NCI-H748 treated with DMSO at 0.1 percent for 48 hours (cell line): Measurements from ENCODE around the gene RAB19.
"Not testable (repeated sequence)": the region's sequence is repeated elsewhere in the genome, so short reads cannot be mapped to it uniquely, and the experiment has no call there.

Experiments
- DNase-seq: peaks from one replicate; lab custom pipeline; 2025; lab: John Stamatoyannopoulos, UW

Gene RAB19

DNA sequence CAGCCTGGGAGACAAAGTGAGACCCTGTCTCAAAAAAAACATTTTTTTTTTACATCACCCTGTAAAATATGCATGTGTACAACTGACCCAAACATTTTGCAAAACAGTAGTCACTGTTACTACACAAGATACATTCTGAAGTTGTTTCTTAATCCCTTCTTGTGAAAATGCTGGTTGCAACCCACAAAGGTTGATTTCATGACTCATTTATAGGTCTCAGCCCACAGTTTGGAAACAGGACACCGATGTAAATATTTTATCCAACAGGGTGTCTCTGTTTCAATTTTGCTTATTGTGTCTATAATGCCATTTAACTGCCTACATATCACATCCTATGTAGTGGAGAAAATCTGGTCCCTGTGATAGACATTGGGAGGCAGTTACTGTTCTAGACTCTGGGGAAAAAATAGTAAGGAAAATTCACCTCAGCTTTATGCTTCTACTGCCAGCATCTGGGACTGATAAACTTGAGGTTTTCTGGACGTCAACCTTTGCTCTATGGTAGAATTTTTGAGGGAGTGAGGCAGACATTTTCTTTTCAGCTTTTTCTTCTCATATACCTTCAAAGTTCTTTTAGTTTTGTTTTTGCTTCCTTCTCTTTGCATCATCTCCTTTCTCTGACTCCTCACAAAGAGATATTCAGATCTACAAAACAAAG lies 1.6 kb upstream of the RAB19 start:
- DNase-seq = no peak

GRCh38 chr7:140404565-140405065 lies 757 bp downstream of the RAB19 start:
- peak; percentile 49 for DNase-seq

DNA sequence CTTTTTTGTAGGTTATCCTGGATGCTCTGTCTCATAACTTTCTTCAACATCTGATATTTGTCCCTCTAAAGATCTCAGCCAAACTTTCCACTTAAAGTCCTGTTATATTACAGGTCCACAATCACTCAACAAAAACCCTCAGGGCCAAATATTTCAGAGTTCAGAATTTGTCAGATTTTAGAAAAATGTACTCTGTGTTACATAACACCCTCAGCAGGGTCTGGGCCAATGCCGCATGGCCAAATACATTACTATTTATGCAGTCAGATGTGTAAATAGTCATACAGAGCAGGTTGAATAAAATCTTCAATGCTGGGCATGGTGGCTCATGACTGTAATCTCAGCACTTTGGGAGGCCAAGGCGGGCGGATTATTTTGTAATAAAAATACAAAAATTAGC lies 11.5 kb downstream of the RAB19 start:
- no peak for DNase-seq

GRCh38 chr7:140415816-140416215 lies 12.0 kb downstream of the RAB19 start:
- DNase-seq = not testable (repeated sequence)

GRCh38 chr7:140416560-140416959 lies 12.7 kb downstream of the RAB19 start:
- DNase-seq = no peak

GRCh38 chr7:140417456-140418155 lies 13.7 kb downstream of the RAB19 start:
- DNase-seq = peak; percentile 93

GRCh38 chr7:140418156-140418472 lies 14.3 kb downstream of the RAB19 start:
- not testable (repeated sequence) for DNase-seq

GRCh38 chr7:140418653-140419052 lies 14.8 kb downstream of the RAB19 start:
- no peak for DNase-seq

- DNase-seq = no peak
Observed at GRCh38 chr7:140421521-140421920, 17.7 kb downstream of the RAB19 start.

- DNase-seq = no peak
Observed at GRCh38 chr7:140423501-140423900, 19.6 kb downstream of the RAB19 start.

DNA sequence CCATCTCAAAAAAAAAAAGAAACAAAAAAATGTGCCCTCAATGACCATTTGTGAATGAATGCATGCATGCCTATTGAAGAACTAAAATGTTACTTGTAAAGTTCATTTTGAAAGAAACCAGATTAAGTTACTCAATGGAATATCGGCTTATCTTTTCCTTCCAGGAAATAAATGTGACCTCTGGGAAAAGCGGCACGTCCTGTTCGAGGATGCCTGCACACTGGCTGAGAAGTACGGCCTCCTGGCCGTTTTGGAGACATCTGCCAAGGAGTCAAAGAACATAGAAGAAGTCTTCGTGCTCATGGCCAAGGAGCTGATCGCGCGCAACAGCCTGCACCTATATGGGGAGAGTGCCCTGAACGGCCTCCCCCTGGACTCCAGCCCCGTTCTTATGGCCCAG lies 21.9 kb downstream of the RAB19 start:
- no peak for DNase-seq

DNA sequence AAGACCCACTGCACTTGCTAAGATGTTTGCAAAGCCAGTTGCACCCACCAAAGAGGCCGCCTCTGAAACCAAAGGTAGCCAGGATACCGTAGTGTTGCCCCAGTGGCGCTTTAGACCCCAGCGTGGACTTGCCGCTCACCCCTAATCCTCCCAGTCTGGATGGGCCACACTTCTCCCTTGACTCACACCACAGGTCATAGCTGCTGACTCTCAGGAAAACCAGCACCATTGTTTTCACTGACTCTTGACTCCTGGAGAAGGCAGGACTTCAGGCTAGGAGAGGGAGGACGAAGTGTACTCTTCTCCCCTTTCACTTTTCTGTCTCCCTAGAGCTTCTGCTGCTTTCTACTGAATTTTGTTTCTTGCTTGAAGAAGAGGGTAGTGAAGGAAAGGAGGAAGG lies 22.3 kb downstream of the RAB19 start:
- no peak for DNase-seq

GRCh38 chr7:140433396-140433795 lies 29.5 kb downstream of the RAB19 start:
- no peak for DNase-seq

DNA sequence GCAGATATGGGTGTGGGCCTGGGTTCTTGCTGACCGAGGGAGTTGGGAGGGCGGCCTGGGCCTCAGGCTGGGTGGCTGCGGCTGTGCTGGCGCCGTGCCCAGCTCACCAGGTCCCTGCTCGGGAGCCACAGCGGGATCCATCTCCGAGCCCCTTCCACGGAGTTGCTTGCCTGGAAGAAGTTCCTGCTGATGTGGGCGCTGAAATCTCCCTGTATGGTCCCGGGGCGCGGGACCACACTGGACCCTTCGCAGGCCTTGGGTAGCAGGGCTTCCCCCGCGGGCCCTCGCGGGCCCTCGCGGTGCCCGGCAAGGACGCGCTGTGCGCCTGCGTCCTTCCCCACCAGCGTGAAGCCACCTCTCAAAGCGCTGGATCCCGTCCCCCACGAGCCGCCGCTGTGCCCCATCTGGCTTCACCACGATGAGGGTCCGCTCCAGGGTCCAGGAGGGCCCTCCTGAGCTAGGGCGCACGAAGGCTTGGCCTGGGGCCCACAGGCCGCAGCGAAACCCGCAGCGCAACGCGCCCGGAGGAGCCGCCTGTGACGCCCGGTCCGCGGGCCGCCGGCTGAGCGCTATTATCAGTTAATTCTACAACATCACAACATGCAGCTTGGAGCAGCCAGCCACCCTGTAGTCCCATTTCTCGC lies 31.5 kb downstream of the RAB19 start:
- DNase-seq = no peak

- no peak for DNase-seq
Observed at GRCh38 chr7:140439359-140439758, 35.5 kb downstream of the RAB19 start.

GRCh38 chr7:140440593-140440992 lies 36.7 kb downstream of the RAB19 start:
- DNase-seq = no peak

GRCh38 chr7:140441519-140441918 lies 37.7 kb downstream of the RAB19 start:
- DNase-seq = no peak

DNA sequence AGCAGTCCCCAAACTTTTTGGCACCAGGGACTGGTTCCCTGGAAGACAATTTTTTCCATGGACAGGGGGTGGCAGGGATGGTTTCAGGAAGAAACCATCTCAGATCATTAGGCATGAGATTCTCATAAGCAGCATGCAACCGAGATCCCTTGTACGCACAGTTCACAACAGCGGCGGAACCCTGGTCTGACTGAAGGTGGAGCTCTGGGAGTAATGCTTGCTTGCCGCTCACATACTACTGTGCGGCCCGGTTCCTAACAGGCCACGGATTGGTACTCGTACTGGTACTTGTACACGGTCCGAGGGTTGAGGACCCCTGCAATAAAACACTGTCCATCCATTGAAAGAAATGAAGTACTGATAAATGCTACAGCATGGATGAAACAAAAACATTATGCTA lies 42.6 kb downstream of the RAB19 start:
- DNase-seq = no peak

DNA sequence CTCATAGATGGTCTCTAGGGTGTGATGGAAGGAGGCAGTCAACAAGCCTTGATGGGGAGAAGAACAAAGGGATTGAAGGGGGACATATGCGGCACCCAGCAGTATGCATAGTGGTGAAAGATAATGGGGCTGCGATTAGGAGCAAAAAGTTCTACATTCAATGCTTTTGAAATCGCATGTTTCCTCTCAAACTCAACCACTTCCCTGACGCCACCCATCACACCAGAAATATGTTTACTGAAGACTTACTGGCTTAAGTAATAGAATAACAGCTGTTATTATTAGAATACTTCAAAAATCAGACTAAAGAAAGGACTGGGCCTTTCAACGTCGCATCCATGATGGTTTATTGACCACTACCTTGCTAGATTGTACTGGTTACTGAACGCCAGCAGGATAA lies 44.0 kb downstream of the RAB19 start:
- DNase-seq = no peak

DNA sequence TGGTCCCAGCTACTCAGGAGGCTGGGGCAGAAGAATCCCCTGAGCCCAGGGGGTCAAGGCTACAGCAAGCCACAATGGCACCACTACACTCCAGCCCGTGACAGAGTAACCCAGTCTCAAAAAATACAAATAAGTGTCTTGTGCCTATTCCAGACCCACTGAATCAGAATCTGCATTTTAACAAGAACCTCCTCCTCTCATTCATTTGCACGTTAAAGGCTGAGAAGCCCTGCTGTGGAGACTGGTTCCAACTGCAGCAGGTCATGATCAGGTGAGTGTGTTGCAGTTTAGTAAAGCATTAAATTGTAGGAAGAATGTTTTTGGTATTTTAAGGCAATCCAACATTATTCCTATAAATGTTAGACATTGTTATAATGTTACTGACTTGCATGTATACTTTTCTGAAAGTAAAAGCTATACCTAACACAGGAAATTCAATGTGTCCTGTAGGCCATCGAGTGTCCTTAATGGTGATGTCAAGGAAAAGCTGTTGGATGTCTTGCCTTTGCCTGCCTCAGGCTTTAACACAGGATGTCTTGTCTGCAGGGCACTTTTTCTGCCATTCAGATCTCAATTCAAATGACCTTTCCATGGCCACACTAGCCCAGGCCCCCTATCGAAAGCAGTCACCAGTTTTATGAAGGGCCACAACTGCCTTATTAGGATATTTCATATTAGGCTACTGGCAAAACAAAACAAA lies 45.1 kb downstream of the RAB19 start:
- no peak for DNase-seq

GRCh38 chr7:140451716-140452115 lies 47.9 kb downstream of the RAB19 start:
- no peak for DNase-seq

GRCh38 chr7:140453273-140453672 lies 49.4 kb downstream of the RAB19 start:
- DNase-seq = no peak
